ENCODE results near the gene NCKAP5.

Gene NCKAP5

DNA sequence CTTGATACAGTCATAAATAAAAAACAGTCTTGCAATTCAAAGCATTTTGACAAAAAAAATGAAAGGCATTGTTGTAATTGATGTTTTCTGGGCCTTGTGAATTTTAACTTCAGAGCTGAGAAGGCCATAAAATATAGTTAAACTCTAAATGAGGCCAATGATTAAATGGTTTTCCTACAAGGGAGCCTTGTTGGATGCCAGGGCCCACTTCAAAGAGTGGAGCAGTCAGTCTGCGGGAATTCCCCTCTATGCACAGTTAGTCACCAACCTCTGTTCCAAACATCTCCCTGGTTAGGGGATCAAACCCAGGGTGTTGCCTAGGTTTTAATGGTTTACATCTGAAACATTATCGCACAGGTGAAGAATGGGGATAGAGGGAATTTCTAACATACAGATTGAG is 143.4 kb downstream of the NCKAP5 start:
- Mint-ChIP-seq H3K36me3 (ENCODE audit: insufficient read depth) (no peaks in the 10 kb centered on the region), H3K4me3 (no peak overlapping the region), H3K9me3 (peaks cover 5 to 6% of the 10 kb centered on the region in 2 donors), H3K27me3 (no peaks in the 10 kb centered on the region), H3K27ac (no peak overlapping the region), H3K4me1 (ENCODE audit: low read depth in 2 of 2) (no peaks in the 10 kb centered on the region)
- DNase-seq (no peak), ATAC-seq (replicated peaks) (no peak)

DNA sequence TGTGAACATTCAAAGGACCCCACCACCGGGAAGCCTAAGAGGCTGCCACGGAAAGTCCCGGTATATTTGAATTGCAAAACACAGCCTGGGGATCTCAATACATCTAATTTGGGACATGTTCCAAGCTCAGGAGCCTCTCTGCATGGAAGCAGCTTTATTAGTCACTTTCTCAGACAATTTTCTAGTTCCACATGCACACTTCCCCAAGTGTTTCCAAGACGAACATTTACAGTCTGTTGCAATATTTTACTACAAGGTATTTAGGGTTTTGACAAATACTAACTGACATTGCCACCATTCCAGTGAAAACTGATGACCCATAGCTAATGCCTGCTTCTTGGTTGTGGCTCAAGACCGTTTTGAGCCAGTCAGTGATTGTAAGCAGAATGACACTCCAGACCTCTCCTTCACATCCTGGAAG is 145.3 kb downstream of the NCKAP5 start:
- DNase-seq (no peak), ATAC-seq (replicated peaks) (no peak)
- H3K4me1 Mint-ChIP-seq (ENCODE audit: low read depth in 2 of 2) = no peaks in the 10 kb centered on the region
- no peaks in the 10 kb centered on the region for H3K27me3 Mint-ChIP-seq
- H3K4me3 Mint-ChIP-seq = no peak overlapping the region
- peaks cover 6 to 11% of the 10 kb centered on the region in 2 donors for H3K9me3 Mint-ChIP-seq
- H3K36me3 Mint-ChIP-seq (ENCODE audit: insufficient read depth) = no peaks in the 10 kb centered on the region
- H3K27ac Mint-ChIP-seq = no peak overlapping the region

DNA sequence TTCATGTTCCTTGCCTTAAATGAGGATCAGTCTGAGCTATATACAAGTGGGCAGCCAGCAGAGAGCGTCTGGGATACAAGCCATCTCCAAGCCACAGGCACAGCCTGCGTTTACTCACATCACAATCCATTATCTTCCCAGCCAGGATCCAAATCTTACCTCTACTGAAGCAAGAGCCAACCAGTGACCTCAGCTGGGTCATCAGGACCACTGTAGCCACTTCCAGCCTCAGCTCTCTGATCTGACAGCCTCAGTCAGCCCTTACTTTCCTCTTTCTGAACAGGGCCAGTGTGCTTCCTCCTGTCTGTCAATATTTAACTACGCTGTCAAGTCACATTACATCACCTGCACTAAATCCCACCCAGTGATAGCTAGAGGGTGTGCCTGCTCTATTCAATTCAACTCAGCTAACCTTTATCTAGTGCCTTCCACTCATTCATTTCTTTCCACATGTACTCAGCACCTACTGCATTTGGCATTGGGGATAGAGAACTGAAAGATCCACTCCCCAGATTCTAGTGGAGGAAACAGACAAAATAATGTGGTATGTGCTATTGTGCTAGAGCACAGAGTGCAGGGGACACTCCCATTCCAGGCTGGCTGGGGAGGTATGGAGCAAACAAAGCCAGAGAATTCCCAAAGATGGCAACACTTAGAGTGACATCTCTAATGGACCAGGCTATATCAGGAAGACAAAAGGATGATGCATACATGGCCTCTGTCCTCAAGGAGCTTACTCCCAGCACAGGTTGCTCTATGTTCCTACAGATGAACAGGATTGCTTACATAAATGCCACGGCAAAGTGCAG is 146.5 kb downstream of the NCKAP5 start:
- no peak overlapping the region for H3K4me3 Mint-ChIP-seq
- H3K27me3 Mint-ChIP-seq = no peaks in the 10 kb centered on the region
- H3K27ac Mint-ChIP-seq = no peak overlapping the region
- H3K9me3 Mint-ChIP-seq = peaks cover 6 to 11% of the 10 kb centered on the region in 2 donors
- H3K36me3 Mint-ChIP-seq (ENCODE audit: insufficient read depth) = no peaks in the 10 kb centered on the region
- DNase-seq = no peak
- H3K4me1 Mint-ChIP-seq (ENCODE audit: low read depth in 2 of 2) = no peaks in the 10 kb centered on the region
- ATAC-seq (replicated peaks) = no peak

DNA sequence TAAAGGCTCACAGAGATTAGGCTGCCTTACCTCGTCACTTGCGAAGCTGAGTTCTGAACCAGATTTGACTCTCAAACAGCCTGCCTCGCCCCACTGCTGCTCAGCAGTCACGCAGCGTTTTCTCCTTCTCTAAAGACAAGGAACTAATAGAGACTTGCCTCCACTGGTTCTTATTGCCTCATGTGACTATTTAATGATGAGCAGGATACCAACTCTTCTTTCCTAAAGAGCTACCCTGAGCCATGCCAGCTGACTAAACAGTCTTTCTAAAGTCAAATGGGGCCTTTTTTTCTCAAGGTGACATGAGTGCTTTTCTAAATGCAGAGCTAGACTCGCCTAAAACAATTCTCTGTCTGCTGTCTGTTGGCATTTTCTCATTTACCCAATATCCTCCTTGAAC is 147.5 kb downstream of the NCKAP5 start:
- Mint-ChIP-seq H3K4me3 (no peak overlapping the region), H3K9me3 (peaks cover 6 to 11% of the 10 kb centered on the region in 2 donors), H3K27me3 (no peaks in the 10 kb centered on the region), H3K4me1 (ENCODE audit: low read depth in 2 of 2) (no peaks in the 10 kb centered on the region), H3K27ac (no peak overlapping the region), H3K36me3 (ENCODE audit: insufficient read depth) (no peaks in the 10 kb centered on the region)
- ATAC-seq (replicated peaks) = no peak
- no peak for DNase-seq

DNA sequence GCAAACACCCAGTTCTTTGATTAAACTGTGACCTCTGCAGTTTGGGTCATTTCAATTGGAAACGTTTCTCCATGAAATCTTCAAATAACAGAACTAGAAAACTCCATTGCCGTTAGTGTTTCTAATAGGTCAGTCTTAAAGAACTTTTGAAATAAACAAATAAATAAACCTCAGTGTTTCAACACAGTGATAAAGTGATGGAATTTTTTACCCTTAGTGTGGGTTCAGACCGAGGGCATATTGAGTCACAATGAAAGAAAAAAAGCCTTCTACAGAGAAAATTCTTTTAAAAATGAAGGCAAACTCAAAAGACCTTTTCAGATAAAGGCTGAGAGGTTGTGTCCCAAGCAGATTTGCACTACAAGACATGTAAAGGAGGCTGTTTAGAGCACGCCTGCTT is 149.6 kb downstream of the NCKAP5 start:
- no peaks in the 10 kb centered on the region for H3K4me1 Mint-ChIP-seq (ENCODE audit: low read depth in 2 of 2)
- DNase-seq (no peak), ATAC-seq (replicated peaks) (no peak)
- H3K36me3 Mint-ChIP-seq (ENCODE audit: insufficient read depth) = no peaks in the 10 kb centered on the region
- H3K27ac Mint-ChIP-seq = no peak overlapping the region
- H3K4me3 Mint-ChIP-seq = no peak overlapping the region
- H3K9me3 Mint-ChIP-seq = peaks cover 4 to 6% of the 10 kb centered on the region in 2 donors
- no peaks in the 10 kb centered on the region for H3K27me3 Mint-ChIP-seq

DNA sequence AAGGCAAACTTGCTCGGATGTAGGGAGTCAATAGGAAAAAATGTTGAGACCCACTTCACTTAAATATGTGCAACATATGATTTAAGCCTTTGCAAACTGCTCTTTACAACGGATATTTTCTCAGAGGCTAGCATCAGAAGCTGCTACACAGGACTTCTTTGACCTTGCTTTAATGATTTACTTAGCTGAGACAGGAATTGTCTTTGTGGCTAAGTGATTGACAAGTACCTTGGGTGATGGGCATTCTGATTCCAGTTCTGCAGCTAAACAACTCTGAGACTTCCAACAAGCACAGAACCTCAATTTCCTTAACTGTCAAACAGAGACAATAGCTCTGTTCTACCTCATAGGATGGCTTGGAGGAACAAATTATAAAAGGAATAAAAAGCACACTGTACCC is 150.2 kb downstream of the NCKAP5 start:
- Mint-ChIP-seq H3K36me3 (ENCODE audit: insufficient read depth) (no peaks in the 10 kb centered on the region), H3K27me3 (no peaks in the 10 kb centered on the region), H3K4me1 (ENCODE audit: low read depth in 2 of 2) (no peaks in the 10 kb centered on the region), H3K27ac (no peak overlapping the region), H3K4me3 (no peak overlapping the region), H3K9me3 (peaks cover 4 to 6% of the 10 kb centered on the region in 2 donors)
- DNase-seq (no peak), ATAC-seq (replicated peaks) (no peak)

DNA sequence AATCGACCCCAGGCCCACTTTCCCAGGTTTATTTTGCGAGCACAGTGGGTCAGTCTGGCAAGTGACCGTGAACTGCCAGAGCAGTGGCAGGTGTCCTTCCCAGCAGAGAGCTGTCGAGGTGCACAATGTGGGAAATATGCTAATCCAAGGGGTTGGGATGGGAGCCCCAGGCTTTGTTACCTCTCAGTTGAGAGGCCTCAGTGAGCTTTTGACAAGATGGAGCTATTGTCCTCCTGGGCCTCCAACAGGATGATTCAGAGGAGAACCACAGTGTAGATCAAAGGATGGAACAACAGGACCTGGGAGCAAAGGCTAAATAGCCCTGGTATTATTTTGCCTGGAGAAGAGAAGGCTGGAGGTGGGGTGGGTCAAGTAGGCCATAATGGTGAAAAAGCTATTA is 150.8 kb downstream of the NCKAP5 start:
- no peak for ATAC-seq (replicated peaks)
- H3K36me3 Mint-ChIP-seq (ENCODE audit: insufficient read depth) = no peaks in the 10 kb centered on the region

DNA sequence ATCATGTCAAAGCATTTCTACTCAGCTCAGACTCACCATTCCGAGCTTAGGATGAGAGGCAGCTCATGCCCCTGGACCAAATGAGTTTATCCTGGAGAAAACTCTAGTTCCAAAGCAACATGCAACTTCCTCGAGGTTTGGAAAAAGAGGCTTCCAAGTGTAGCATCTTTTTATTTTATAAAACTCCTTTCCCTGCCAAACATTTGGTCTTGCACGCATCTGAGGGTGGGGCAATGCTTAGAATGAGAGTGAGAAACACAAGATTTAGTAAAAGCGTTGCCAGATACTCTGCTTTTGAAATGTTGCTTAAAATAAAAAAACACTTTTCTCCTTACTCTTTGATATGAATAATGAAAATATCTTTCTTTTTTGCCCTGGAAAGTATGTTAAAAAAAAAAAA is 151.5 kb downstream of the NCKAP5 start:
- H3K27me3 Mint-ChIP-seq = no peaks in the 10 kb centered on the region
- no peaks in the 10 kb centered on the region for H3K4me1 Mint-ChIP-seq (ENCODE audit: low read depth in 2 of 2)
- no peak for DNase-seq
- H3K4me3 Mint-ChIP-seq = no peak overlapping the region
- H3K27ac Mint-ChIP-seq = no peak overlapping the region
- no peak for ATAC-seq (replicated peaks)
- no peaks in the 10 kb centered on the region for H3K36me3 Mint-ChIP-seq (ENCODE audit: insufficient read depth)
- H3K9me3 Mint-ChIP-seq = peaks cover 1 to 6% of the 10 kb centered on the region in 2 donors

More for the DNA sequence above, 150.8 kb downstream of the NCKAP5 start:
- no peaks in the 10 kb centered on the region for H3K4me1 Mint-ChIP-seq (ENCODE audit: low read depth in 2 of 2)
- peaks cover 4 to 6% of the 10 kb centered on the region in 2 donors for H3K9me3 Mint-ChIP-seq
- no peaks in the 10 kb centered on the region for H3K27me3 Mint-ChIP-seq
- DNase-seq = no peak
- H3K4me3 Mint-ChIP-seq = no peak overlapping the region
- no peak overlapping the region for H3K27ac Mint-ChIP-seq

DNA sequence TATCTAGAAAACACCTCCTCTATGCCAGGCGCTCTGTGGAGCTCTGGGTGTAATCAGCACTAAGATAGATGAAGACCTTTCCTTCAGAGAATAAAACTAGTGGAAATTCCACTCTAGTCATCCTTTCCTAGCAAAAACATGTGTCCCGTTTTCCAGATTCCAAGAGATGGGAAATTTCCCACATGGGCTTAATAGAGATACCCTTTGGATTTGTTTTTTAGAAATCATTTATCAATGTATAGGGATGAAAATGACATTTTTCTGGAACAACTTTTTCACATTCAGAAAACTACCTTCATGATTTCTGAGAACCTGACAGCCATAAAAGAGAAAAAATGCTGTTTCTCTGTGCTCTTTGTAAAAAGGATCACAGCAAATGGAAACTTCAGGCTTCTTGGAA is 152.1 kb downstream of the NCKAP5 start:
- ATAC-seq (replicated peaks) = no peak
- H3K36me3 Mint-ChIP-seq (ENCODE audit: insufficient read depth) = no peaks in the 10 kb centered on the region
- H3K4me3 Mint-ChIP-seq = no peak overlapping the region
- no peaks in the 10 kb centered on the region for H3K4me1 Mint-ChIP-seq (ENCODE audit: low read depth in 2 of 2)
- no peaks in the 10 kb centered on the region for H3K27me3 Mint-ChIP-seq
- peaks cover 2 to 6% of the 10 kb centered on the region in 2 donors for H3K9me3 Mint-ChIP-seq
- no peak for DNase-seq
- H3K27ac Mint-ChIP-seq = no peak overlapping the region

DNA sequence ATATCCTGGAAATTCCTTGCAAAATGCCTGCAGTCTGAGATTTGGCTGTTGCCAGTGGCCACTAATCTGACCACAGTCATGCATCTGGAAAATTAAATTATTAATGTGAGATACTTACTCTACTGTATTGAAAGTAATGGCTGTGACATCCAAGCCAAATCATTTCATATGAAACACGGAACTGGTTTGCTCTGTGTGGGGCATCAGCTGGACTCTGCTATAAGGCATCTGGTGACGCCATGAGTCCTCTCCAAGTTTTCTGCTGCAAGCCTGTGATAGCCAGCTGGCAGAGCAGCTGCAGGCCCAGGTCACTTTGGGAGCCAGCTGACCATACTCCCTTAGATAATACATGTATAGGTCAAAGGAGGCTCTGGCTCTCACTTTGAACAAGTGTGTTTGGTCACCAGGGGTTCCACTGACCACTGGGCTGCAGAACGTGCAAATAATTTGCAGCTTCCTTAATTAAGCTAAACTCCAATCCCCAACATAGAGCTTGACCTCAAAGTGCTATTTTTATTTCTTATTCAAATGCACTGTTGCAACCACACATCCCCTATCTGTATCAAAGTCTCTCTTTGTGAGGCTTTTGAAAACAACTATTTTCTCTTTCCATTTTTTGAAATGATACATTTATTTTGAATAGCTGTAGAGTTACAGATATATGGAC is 152.9 kb downstream of the NCKAP5 start:
- H3K27ac Mint-ChIP-seq = no peak overlapping the region
- no peaks in the 10 kb centered on the region for H3K36me3 Mint-ChIP-seq (ENCODE audit: insufficient read depth)
- no peaks in the 10 kb centered on the region for H3K27me3 Mint-ChIP-seq
- no peak overlapping the region for H3K4me3 Mint-ChIP-seq
- ATAC-seq (replicated peaks) (no peak), DNase-seq (no peak)
- peaks cover 5 to 6% of the 10 kb centered on the region in 2 donors for H3K9me3 Mint-ChIP-seq
- H3K4me1 Mint-ChIP-seq (ENCODE audit: low read depth in 2 of 2) = no peaks in the 10 kb centered on the region

DNA sequence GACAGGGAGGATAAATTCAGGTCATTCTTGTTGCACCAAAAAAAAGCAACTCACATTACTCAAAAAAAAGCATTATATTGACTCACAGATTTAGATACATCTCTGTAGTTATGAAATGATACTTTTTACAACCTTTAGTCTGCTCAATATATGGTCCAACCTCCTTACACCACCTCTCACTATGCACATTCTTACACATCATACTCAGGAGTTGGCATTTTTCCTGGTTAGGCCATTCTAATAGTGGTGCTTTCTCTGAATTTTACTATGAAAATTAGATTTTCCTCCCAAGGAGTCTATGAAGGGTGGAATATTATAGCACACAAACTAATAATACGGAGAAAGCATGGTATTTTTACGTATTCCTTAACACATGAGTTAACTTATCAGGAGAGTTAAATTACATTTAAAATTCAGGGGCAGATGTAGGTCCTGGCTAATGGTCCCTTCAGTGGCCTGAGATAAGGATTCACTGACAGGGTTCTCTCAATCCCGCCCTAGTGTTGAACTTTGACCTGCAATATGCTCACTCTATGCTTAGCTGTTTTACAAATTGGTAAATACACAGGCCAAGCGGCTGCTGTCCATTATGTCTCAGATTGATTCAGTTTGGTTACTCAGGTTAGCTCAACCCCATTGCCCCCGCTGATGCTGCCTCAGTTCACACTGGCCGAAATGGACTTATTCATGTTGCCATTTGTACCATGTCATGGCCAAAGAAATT is 153.6 kb downstream of the NCKAP5 start:
- DNase-seq = no peak
- Mint-ChIP-seq H3K4me1 (ENCODE audit: low read depth in 2 of 2) (no peaks in the 10 kb centered on the region), H3K27ac (no peak overlapping the region), H3K9me3 (peaks cover 3 to 5% of the 10 kb centered on the region in 2 donors), H3K4me3 (no peak overlapping the region), H3K27me3 (no peaks in the 10 kb centered on the region), H3K36me3 (ENCODE audit: insufficient read depth) (no peaks in the 10 kb centered on the region)
- ATAC-seq (replicated peaks) = no peak

DNA sequence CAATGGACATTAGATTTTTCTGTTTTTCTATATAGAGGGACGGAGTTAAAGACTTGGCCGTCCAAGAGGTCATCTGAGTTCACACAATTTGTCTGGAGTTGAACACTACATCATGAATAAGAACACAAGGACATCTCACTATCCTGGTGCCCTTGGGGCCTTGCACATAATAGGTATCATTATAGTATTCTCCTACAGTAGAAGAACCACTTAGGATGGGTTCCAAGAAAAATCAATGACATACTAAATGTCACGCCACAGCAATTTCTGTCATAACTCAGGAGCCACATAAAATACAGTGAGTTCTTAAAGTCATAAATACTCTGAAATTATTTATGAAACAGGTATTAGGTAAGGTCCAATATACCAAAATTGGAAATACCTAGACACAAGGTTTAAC is 154.4 kb downstream of the NCKAP5 start:
- no peaks in the 10 kb centered on the region for H3K4me1 Mint-ChIP-seq (ENCODE audit: low read depth in 2 of 2)
- no peaks in the 10 kb centered on the region for H3K36me3 Mint-ChIP-seq (ENCODE audit: insufficient read depth)
- no peak overlapping the region for H3K4me3 Mint-ChIP-seq
- no peaks in the 10 kb centered on the region for H3K27me3 Mint-ChIP-seq
- H3K27ac Mint-ChIP-seq = no peak overlapping the region
- no peak for ATAC-seq (replicated peaks)
- DNase-seq = no peak
- H3K9me3 Mint-ChIP-seq = peaks cover 0 to 5% of the 10 kb centered on the region in 2 donors

DNA sequence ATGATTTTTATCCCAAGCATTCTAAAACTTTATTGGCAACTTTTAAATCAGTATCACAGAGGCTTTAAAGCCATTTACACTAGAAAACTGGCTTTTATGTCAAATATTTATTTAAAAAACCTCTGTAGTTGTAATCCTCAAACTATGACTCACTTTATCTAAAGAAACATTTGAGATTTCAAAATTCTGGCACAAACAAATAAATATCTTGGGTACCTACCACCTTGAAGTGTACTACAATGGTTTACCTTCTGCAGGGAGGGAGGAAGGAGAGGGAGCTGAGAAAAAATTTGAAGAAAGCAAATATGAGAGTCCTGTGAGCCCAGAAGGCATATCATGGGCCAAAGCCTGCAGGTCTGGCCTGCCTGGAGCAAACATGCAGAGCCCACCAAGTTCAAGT is 155.6 kb downstream of the NCKAP5 start:
- H3K9me3 Mint-ChIP-seq = peaks cover 0 to 5% of the 10 kb centered on the region in 2 donors

More for the DNA sequence above, 155.6 kb downstream of the NCKAP5 start:
- no peak for ATAC-seq (replicated peaks)
- H3K36me3 Mint-ChIP-seq (ENCODE audit: insufficient read depth) = no peaks in the 10 kb centered on the region
- H3K27ac Mint-ChIP-seq = no peak overlapping the region
- H3K27me3 Mint-ChIP-seq = no peaks in the 10 kb centered on the region
- H3K4me1 Mint-ChIP-seq (ENCODE audit: low read depth in 2 of 2) = no peaks in the 10 kb centered on the region
- no peak for DNase-seq
- H3K4me3 Mint-ChIP-seq = no peak overlapping the region
